Right hindlimb (tissue), 1 donor: ENCODE results near the gene RAET1E.
"Not testable (repeated sequence)": the region's sequence is repeated elsewhere in the genome, so short reads cannot be mapped to it uniquely, and the experiment has no call there.

ENCODE experiments used
- DNase-seq: peaks from one replicate; pipeline ENCODE4 v3.0.0-alpha.2; 2018

The RAET1E gene

GRCh38 chr6:149888093-149888492, 9.8 kb downstream of the RAET1E start:
- no peak for DNase-seq

DNA sequence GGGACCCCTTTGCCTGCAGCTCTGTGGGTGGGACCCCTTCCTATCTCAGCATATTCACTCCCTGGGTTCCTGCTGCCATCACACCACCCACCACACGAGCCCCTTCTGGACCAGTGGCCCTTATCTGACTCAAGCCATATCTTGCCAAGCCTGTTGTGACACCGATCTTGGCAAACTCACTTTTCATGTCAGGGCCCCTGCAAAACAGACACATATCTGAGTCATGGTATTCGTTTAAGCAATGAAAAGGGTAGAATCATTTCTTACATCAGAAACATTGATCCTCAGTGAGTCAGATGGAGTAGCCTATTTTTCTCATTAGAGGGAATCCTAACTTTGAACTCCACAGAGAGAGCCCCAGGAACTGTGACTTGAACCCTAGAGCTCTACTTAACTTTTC, 10.6 kb downstream of the RAET1E start:
- no peak for DNase-seq

DNA sequence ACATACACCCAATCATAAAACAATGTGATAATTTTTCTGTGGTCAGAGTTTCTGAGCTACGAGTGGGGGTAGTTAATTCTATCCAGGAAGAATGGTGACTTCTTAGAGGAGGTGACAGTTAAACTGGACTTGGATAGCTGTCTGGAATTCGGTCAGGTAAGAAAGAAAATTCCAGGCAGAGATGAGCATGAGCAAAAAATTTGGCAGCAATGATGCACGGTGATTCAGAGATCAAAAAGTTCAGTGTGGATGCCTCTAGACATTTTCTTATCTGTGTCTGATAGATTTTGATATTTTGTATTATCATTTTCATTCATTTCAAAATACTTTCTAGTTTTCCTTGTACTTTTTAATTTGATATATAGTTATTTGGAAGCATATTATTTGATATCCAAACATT, 12.0 kb downstream of the RAET1E start:
- no peak for DNase-seq

DNA sequence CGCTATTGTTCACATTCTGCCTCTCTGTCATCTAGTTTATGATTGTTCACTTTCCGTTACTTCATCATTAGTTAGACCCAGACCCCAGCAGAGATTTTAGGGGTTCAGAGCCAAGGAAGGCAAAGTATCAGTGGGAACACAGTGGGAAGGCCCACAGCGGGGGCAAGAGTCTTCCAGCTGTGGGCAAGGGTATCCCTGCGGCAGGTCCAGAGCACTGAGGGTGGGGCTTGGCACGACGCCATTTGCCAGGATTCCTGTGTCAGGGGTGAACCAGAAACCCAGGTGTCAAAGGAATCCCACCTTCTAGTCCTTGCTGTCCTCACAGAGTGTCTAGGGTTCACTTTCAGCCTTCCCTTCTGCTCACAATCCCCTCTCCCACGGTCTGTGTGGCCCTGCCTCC, 13.3 kb downstream of the RAET1E start:
- DNase-seq: no peak

- no peak for DNase-seq
Observed at GRCh38 chr6:149884215-149884614, 13.7 kb downstream of the RAET1E start.

DNA sequence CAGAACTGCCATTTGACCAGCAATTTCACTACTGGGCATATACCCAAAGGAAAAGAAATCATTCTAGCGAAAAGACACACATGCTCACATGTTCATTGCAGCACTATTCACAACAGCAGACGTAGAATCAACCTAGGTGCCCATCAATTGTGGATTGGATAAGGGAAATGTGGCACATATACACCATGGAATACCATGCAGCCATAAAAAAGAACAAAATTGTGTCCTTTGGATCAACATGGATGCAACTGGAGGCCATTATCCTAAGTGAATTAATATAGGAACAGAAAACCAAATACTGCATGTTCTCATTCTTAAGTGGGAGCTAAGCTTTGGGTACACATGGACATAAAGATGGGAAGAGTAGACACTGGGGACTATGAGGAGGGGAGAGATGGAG, 16.1 kb downstream of the RAET1E start:
- DNase-seq: no peak

GRCh38 chr6:149881066-149881766, 16.7 kb downstream of the RAET1E start:
- DNase-seq: no peak

GRCh38 chr6:149877659-149878058, 20.3 kb downstream of the RAET1E start:
- DNase-seq: no peak

GRCh38 chr6:149876241-149876933, 21.5 kb downstream of the RAET1E start:
- no peak for DNase-seq

DNA sequence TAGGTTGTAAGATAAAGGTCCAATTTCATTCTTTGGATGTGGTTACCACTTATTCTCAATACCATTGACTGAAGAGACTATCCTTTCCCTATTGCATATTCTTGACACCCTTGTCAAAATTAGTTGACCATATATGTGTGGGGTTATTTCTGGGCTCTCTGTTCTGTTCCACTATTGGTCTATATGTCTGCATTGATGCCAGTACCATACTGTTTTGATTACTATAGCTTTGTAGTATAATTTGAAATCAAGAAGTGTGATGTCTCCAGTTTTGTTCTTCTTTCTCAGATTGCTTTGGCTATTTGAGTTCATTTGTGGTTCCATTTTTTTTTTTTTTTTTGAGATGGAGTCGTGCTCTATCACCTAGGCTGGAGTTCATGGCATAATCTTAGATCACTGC, 25.7 kb downstream of the RAET1E start:
- DNase-seq: no peak

DNA sequence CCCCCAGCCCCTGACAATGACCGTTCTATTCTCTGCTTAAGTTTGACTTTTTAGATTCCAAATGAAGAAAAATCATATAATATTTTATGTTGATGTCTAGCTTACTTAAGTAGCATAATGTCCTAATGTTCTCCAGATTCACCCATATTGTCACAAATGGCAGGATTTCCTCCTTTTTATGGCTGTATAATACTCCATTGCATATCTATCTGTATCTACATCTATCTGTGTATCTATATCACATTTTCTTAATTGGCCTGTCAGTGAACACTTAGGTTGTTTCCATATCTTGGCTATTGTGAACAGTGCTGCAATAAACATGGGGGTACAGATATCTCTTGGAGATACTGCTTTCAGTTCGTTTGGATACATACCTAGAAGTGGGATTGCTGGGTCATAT, 26.7 kb downstream of the RAET1E start:
- DNase-seq: no peak

- no peak for DNase-seq
Observed at GRCh38 chr6:149869275-149869892, 28.5 kb downstream of the RAET1E start.

DNA sequence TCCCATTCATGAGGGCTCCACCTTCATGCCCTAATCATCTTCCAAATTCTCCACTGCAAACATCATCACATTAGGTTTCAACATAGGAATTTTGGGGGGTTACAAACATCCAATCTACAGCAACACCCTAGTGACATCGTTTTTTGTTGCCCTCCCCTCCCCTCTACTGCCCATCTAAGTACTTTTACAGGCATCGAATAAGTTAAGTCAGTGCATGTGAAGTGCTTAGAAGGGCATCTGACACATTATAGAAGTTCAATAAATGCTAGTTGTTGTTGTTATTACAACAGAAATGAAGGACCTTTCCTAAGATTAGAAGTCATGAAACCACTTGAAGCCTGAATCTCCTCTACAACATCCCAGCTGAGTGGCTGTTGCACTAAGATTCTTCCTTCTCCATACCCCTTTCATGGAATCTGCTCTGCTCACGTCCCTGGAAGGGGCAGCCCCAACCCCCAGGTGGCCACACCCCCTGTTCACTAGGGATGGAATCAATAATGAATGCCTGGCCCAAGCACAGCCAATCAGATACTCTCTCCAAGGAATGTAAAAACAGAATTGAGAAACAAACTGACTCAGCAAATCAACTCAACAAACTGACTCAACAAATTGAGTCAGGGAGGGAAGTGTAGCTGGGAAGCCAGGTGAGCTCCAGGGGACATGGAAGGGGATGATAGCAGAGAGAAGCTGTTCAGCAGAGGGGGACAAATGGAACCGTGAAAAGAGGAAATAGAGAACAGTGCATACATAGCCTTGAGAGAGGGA, 29.9 kb downstream of the RAET1E start:
- no peak for DNase-seq

DNA sequence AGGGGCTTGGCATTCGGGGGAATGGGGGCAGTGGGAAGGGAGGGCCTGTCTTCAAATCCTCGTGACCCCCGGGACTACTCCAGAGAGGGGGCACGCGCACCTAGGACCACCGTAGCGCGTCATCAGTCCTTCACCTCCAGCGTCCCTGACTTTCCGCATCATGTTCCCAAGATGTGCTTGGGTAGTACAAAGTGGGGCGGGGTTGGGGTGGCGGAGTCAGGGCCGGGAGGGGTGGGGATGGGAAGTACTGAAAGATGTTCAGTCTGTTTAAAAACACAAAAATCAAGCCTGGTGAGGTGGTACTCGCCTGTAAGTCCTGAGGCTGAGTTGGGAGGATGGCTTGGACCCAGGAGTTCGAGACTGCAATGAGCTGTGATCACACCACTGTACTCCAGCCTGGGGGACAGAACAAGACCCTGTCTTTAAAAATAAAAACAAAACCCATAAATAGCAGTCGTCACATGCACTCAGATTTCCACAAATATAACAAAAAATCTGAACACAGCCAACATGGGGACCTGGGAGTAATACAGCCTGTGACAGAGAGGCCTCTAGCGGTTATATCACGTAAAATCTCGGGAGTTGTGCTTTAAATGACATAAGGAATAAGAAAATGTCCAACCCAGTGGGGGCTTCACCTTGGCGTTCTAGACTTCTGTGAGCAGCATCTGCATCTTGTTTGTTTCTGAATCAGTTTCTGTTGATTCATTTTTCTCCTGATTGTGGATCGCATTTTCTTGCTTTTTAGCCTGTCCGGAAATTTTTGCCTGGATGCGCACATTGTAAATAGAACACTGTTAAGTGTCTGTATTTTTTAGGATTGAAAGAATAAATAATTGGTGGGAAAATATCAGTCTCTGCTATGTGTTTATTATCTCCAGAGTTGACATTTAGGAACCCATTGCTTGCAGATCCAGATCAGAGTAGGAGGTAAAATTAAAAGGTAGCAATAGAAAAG, 33.1 kb downstream of the RAET1E start:
- DNase-seq: peak; percentile 40

GRCh38 chr6:149863698-149864577, 34.0 kb downstream of the RAET1E start, which contains the start of gene LRP11:
LRP11 (minus strand) TSS chr6:149864359; CDS start chr6:149864020, 339 bp downstream.
- DNase-seq: peak; percentile 86

DNA sequence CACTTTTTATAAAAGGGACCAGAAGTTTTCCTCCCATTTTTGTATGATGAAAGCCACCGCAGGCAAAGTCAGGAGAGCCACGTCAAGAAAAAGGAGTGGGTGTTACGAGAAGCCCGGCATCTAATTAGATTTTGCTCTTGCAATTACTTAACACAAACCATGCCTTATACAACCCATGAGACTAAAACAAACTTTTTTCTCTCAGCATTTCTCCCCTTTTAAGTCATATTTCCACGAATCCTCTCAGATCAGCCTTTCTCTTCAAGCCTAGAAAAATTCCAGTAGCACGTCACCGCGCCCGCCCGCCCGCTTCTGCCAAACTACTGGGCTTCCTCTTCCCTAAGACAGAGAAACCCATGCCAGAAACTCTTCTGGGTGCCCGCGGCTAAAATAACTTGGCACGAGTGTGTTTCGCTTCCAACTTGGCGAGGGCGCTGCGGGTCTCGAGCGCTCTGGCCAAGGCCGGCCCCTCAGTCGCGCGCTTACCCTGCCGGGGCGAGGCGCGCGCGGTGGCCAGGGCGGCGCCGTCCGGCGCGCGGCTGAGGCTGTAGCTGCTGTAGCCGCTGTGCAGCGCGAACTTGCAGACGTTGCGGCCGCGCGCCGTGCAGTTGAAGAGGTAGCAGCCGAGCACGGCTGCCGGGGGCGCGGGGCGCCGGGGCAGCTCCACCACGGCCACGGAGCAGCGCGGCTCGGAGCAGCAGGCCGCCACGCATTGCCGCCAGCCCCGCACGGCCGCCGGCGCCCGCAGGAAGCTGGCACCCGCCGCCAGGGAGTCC, 34.8 kb downstream of the RAET1E start:
- peak; percentile 84 for DNase-seq

GRCh38 chr6:149862424-149862738, 35.5 kb downstream of the RAET1E start:
- DNase-seq: not testable (repeated sequence)

DNA sequence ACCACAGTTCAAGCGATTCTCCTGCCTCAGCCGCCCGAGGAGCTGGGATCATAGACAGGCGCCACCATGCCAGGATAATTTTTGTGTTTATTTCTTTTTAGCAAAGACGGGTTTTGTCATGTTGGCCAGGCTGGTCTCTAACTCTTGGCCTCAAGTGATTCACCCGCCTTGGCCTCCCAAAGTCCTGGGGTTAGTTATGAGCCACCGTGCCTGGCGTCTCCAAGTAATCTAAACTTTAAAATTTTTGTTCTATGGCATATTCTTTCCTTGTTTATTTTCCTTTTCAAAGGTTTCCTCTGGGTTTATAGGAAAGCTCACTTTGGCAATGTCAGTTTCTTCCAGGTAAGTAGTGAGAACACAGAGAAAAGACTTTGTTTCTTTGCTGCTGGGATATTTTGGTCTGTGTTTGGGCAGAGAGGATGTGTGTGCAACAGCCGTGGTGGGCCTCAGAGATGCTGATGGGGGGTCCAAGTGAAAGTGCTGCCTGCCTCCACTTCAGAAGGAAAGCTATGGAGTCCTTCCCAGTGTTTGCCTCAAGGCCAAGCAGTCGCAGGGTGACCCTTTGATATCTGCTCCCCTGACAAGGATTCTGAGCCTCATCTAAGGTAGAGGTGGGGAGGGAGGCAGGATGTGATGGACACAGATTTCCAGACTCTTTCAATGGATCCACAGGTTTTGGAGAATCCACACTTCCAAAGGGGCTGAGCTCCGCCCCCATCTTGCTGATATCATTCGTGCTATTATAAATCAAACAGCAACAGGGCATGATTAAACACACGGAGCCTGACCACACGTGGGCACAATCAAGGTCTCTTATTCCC, 36.1 kb downstream of the RAET1E start:
- no peak for DNase-seq

DNA sequence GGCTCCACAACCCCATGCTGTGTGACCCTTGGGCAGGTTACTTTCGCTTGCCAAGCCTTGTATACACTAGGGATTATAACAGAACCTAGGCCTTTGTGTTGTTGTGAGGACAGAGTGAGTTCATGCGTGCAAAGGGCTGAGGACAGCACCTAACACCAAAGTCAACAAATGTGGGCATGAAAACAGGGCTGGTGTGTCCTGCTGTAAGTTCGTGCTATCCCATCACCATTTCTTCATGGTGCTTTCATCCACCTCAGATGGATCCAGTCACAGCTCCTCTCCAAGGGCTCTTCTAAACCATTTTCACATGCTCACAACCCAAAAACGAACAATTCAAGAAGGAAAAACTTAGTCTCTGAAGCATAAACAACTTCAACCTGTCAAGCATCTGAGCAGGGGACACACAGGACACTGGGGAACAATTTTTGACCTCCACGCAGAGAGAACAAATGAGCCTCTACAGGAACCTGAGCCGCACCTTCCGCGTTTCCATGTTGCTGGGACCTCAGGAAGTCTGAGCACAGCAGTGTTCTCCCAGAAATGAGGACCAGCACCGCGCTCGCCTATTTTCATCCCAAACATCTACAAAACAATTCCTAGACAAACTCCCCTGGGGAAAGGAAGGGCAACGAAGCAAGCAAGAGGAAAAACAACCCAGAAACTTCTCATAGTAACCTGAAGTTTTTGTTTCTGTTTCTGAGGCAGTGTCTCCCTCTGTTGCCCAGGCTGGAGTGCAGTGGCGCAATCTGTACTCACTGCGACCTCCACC, 36.9 kb downstream of the RAET1E start:
- no peak for DNase-seq
